ENCODE data around the gene OTOF. TPM values are rescaled to one million over a fixed set of nuclear protein-coding genes. Genes with fewer than 3 reads are reported as not detected.

The OTOF gene
- total and polyA plus RNA-seq, 2 donors (not counting 1 experiment from before 2014, with no cell fraction given): not detected

DNA sequence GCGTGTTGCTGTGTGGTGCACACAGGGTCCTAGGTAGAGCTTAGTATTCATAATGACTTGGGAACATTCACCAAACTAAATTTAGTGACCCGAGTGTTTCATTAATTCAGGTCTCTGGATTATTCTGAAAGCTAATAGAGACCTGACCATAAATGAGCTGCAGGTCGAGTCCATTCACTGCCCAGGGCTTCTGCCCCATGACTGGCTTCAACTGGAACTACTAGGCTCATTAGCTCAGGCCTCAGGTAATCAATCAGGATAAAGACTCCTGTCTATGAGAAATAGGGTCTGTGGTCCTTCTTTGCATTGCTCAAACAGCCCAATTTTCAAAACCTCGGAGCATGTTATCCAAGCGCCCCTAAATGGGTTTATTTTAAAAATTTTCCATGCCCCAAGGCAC is 30.0 kb upstream of the OTOF start:
- H3K4me1 ChIP-seq (ENCODE audit: control insufficient read depth, extremely low read depth, insufficient read depth, low read length): peaks cover 2% of the 10 kb centered on the region
- no peaks in the 10 kb centered on the region for H4K20me1 ChIP-seq (ENCODE audit: control insufficient read depth, extremely low read depth, insufficient read depth, low read length)
- no peaks in the 10 kb centered on the region for H3K79me2 ChIP-seq (ENCODE audit: control insufficient read depth, insufficient read depth, low read length)
- no peaks in the 10 kb centered on the region for H3K36me3 ChIP-seq (ENCODE audit: control insufficient read depth, insufficient read depth, low read length)
- no peak overlapping the region for H3K4me2 ChIP-seq (ENCODE audit: extremely low read depth, insufficient read depth, low read length)
- no peak overlapping the region for H2AFZ ChIP-seq (ENCODE audit: low read length)
- TF ChIP-seq, protein P1, sequence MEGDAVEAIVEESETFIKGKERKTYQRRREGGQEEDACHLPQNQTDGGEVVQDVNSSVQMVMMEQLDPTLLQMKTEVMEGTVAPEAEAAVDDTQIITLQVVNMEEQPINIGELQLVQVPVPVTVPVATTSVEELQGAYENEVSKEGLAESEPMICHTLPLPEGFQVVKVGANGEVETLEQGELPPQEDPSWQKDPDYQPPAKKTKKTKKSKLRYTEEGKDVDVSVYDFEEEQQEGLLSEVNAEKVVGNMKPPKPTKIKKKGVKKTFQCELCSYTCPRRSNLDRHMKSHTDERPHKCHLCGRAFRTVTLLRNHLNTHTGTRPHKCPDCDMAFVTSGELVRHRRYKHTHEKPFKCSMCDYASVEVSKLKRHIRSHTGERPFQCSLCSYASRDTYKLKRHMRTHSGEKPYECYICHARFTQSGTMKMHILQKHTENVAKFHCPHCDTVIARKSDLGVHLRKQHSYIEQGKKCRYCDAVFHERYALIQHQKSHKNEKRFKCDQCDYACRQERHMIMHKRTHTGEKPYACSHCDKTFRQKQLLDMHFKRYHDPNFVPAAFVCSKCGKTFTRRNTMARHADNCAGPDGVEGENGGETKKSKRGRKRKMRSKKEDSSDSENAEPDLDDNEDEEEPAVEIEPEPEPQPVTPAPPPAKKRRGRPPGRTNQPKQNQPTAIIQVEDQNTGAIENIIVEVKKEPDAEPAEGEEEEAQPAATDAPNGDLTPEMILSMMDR (conservative IDR thresholded peaks at IDR 0.05 in 1 of 2, IDR thresholded peaks at IDR 0.05 in 1 of 2; ENCODE audit: low read depth in 1 of 2, low read length in 2 of 2): no peak
- TF ChIP-seq EZH2 (IDR thresholded peaks at IDR 0.05; ENCODE audit: low read length, missing control alignments): no peak
- H3K27ac ChIP-seq (ENCODE audit: insufficient read depth, low read length): no peak overlapping the region
- no peak for DNase-seq (ENCODE audit: low read depth in 2 of 2)
- no peak overlapping the region for H3K4me3 ChIP-seq (replicated peaks in 1 of 4; ENCODE audit: control extremely low read depth in 1 of 4, insufficient read depth in 1 of 4, low read depth in 3 of 4, low read length in 4 of 4)
- H3K9ac ChIP-seq (ENCODE audit: insufficient read depth, low read length): no peak overlapping the region
- no peaks in the 10 kb centered on the region for H3K9me3 ChIP-seq (ENCODE audit: control insufficient read depth, insufficient read depth, low read depth, low read length)
- peaks cover 15% of the 10 kb centered on the region for H3K27me3 ChIP-seq (ENCODE audit: control insufficient read depth, insufficient read depth, low read length)

DNA sequence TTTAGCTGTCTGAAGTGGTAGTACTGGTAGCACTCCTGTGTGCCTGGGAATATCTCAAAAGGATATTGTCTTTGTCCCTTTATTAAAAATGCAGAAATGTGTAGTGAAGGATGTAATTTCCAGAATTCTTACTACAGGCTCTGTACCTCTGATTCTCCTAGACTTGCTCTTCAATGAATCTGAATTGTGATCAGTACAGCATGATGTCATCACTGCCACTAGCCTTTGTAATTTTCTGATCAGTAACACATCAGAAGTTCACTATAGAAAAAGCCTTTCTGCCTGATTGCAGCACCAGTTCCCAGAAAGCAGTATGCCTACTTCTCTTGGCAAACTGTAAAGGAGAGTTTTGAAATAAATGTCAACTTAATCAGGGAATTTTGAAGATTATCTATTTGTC is 29.2 kb upstream of the OTOF start:
- H3K9me3 ChIP-seq (ENCODE audit: control insufficient read depth, insufficient read depth, low read depth, low read length): no peaks in the 10 kb centered on the region
- no peak overlapping the region for H3K9ac ChIP-seq (ENCODE audit: insufficient read depth, low read length)
- H3K79me2 ChIP-seq (ENCODE audit: control insufficient read depth, insufficient read depth, low read length): no peaks in the 10 kb centered on the region
- no peak overlapping the region for H3K4me3 ChIP-seq (replicated peaks in 1 of 4; ENCODE audit: control extremely low read depth in 1 of 4, insufficient read depth in 1 of 4, low read depth in 3 of 4, low read length in 4 of 4)
- H3K27me3 ChIP-seq (ENCODE audit: control insufficient read depth, insufficient read depth, low read length): peaks cover 14% of the 10 kb centered on the region
- no peaks in the 10 kb centered on the region for H4K20me1 ChIP-seq (ENCODE audit: control insufficient read depth, extremely low read depth, insufficient read depth, low read length)
- no peak overlapping the region for H2AFZ ChIP-seq (ENCODE audit: low read length)
- TF ChIP-seq, protein P1 (conservative IDR thresholded peaks at IDR 0.05 in 1 of 2, IDR thresholded peaks at IDR 0.05 in 1 of 2; ENCODE audit: low read depth in 1 of 2, low read length in 2 of 2): no peak
- no peak for TF ChIP-seq EZH2 (IDR thresholded peaks at IDR 0.05; ENCODE audit: low read length, missing control alignments)
- H3K4me2 ChIP-seq (ENCODE audit: extremely low read depth, insufficient read depth, low read length): no peak overlapping the region
- no peak for DNase-seq (ENCODE audit: low read depth in 2 of 2)
- peaks cover 2% of the 10 kb centered on the region for H3K4me1 ChIP-seq (ENCODE audit: control insufficient read depth, extremely low read depth, insufficient read depth, low read length)
- H3K27ac ChIP-seq (ENCODE audit: insufficient read depth, low read length): no peak overlapping the region
- no peaks in the 10 kb centered on the region for H3K36me3 ChIP-seq (ENCODE audit: control insufficient read depth, insufficient read depth, low read length)

DNA sequence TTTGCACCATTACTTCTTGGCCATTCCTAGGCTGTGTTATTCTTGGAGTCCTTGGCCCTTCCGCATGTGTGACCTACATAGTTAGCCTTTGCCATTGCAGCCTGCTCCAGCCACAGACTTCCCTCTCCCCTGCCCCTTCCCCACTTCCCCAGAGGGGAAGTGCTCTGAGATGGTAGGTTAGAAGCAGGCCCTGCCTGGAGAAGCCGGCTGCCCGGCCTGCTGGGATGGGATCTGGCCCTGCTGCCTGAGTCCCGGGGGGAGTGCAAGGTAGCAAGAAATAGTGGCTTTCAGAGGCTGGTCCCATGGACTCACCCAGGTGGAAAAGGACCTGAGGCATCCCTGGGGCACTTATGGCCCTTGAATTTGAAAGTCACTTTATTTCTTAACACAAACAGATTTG is 28.4 kb upstream of the OTOF start:
- Histone ChIP-seq H4K20me1 (ENCODE audit: control insufficient read depth, extremely low read depth, insufficient read depth, low read length) (no peaks in the 10 kb centered on the region), H3K4me3 (replicated peaks in 1 of 4; ENCODE audit: control extremely low read depth in 1 of 4, insufficient read depth in 1 of 4, low read depth in 3 of 4, low read length in 4 of 4) (no peak overlapping the region), H3K4me1 (ENCODE audit: control insufficient read depth, extremely low read depth, insufficient read depth, low read length) (peaks cover 2% of the 10 kb centered on the region), H3K27me3 (ENCODE audit: control insufficient read depth, insufficient read depth, low read length) (peaks cover 17% of the 10 kb centered on the region), H3K9ac (ENCODE audit: insufficient read depth, low read length) (no peak overlapping the region), H3K4me2 (ENCODE audit: extremely low read depth, insufficient read depth, low read length) (no peak overlapping the region), H2AFZ (ENCODE audit: low read length) (no peak overlapping the region), H3K36me3 (ENCODE audit: control insufficient read depth, insufficient read depth, low read length) (no peaks in the 10 kb centered on the region), H3K27ac (ENCODE audit: insufficient read depth, low read length) (no peak overlapping the region), H3K9me3 (ENCODE audit: control insufficient read depth, insufficient read depth, low read depth, low read length) (no peaks in the 10 kb centered on the region), H3K79me2 (ENCODE audit: control insufficient read depth, insufficient read depth, low read length) (no peaks in the 10 kb centered on the region)
- DNase-seq (ENCODE audit: low read depth in 2 of 2): no peak
- TF ChIP-seq, protein P1 (conservative IDR thresholded peaks at IDR 0.05 in 1 of 2, IDR thresholded peaks at IDR 0.05 in 1 of 2; ENCODE audit: low read depth in 1 of 2, low read length in 2 of 2): no peak
- TF ChIP-seq EZH2 (IDR thresholded peaks at IDR 0.05; ENCODE audit: low read length, missing control alignments): no peak
